Activated T-cell treated with anti-CD3 and anti-CD28 coated beads, Interleukin-2, amount 50 U/mL, for 48 hours (primary cell): ENCODE measurements around the gene CPN2.

Experiments used
- DNase-seq, 2 experiments: peaks; one replicate each; pipeline ENCODE4 v3.0.0-alpha.2; 2020

CPN2 gene

DNA sequence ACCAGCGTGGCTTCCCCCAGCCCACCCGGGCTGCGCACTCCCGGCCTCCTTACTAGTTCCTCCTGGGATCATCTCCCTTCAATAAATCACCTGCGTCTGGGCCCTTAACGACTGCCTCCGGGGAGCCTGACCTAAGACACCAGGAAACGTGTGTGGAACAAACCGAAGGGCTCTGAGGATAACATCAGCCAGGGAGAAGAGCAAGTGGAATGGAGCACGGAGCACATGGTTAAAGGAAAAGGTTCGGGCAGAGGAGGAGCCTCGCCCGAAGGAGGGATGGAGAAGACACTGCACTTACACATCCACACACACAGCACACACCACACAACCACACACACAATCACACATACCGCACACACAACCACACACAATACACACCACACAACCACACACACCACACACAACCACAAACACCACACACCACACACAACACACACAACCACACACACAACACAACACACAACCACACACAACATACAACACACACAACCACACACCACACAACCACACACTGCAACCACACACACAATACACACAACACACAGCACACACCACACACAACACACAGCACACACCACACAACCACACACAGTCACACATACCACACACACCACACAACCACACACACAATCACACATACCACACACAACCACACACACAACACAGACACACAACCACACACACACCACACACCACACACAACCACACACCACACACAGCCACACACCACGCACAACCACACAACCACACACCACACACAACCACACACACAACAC is 24.7 kb downstream of the CPN2 start:
- DNase-seq, result no peak

DNA sequence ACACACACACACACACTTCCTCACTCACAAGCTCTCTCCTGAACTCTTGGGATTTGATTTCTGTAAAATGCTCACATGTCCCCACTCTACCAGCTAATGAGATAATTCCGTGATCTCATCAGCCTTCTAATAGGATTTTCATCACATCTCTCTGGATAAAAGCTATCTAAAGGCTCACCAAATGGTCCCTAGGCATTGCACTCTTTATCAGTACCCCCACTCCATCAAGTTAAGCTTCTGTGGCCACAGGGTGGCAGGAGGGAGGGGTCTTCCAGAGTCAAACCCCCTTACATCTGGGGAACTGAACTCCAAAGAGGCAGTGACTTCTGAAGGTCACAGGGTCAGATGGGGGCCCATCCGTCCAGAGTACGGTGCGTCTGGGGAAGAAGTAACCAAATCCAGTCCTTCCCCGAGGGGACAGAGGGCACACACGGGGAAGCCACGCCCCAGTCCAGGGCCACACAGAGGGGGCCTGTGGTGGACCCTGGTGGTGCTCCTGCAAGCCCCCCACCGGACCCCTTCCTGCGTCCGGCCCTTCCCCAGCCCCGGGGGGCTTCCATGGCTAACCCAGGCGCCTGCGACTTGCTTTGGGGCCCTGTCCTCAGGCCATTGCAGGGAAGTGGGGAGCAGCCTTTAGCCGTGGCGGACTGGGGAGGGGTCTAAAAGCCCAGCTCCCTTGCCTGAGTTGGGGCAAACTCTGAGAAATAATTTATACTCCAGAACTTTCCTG is 25.5 kb downstream of the CPN2 start:
- DNase-seq, result no peak

DNA sequence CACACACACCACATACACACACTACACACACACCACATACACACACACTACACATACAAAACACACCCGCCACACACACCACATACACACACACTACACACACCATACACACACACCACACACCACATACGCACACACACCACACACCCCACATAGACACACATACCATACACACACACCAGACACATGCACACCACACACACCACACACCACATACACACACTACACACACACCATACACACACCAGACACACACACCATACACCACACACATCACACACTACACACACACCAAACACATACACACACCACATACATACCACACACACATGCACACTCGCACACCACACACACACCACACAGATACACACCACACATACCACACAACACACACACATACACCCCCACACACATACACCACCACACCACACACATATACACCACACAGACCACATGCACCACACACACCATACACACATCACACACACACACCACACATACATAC is 26.3 kb downstream of the CPN2 start:
- no peak for DNase-seq

DNA sequence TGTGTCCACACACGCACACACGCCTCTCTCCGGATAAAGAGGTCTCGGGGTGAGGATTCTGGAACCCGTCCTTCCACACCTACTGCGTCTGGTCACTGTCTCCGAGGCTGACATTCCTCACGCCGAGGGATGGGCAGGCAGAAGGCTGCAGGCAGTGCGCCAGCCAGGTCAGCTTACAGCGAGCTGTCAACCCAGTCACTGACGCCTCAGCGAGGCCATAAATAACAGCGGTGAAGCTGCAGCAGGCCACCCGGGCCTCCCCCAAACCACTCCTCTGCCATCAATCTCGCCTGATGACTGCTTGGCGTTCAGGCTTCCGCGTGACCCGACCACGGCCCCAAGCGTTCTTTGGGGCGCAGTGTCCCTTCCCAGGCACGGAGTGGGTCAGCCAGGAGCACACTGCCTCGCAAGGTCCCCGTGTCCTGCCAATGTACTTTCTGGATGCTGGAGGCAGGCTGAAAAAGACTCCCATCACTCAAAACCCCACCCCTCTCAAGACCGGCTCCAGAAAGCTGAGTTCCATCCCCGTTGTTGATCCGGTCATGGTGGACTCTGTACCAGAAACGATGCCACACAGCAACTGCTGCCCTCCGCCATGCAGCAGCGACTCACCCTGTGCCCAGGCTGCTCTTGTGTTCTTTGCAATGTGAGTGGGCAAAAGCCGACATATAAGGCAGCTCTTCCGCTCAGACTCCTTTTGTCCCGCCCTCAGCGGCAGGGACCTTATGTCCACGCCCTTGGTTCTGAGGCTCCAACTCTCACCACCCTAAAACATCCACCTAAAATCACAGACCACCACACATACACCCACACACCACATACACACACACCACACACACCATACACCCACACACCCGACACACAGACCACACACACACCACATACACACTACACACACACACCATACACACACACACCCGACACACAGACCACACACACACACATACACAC is 27.1 kb downstream of the CPN2 start:
- DNase-seq, result peak; percentile 45 to 56

DNA sequence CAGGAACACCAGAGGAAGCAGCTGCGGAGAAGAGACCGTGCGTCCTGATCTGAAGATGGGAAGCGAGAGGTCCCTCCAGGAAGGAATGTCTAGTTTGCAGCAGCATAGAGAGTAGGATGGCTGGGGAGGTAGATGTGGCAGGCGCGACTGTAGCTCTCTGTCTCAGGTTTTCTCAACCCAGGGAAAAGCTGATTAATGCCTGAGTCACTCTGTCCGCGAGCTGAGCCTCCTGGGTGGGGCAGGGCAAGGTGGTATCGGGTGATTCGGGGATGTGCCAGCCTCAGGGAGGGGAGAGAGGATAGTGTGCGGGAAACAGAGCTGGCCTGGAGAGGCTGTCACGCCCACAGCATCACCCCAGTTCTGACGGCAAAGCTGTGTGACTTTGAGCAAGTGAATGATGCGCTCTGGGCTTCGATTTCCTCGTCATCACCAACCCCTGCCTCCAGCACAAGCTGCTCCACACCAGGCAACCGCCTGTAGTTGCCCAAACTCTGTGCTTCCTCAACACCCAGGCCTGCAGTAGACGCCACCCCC is 28.4 kb downstream of the CPN2 start:
- DNase-seq, result peak; percentile 45 to 63

DNA sequence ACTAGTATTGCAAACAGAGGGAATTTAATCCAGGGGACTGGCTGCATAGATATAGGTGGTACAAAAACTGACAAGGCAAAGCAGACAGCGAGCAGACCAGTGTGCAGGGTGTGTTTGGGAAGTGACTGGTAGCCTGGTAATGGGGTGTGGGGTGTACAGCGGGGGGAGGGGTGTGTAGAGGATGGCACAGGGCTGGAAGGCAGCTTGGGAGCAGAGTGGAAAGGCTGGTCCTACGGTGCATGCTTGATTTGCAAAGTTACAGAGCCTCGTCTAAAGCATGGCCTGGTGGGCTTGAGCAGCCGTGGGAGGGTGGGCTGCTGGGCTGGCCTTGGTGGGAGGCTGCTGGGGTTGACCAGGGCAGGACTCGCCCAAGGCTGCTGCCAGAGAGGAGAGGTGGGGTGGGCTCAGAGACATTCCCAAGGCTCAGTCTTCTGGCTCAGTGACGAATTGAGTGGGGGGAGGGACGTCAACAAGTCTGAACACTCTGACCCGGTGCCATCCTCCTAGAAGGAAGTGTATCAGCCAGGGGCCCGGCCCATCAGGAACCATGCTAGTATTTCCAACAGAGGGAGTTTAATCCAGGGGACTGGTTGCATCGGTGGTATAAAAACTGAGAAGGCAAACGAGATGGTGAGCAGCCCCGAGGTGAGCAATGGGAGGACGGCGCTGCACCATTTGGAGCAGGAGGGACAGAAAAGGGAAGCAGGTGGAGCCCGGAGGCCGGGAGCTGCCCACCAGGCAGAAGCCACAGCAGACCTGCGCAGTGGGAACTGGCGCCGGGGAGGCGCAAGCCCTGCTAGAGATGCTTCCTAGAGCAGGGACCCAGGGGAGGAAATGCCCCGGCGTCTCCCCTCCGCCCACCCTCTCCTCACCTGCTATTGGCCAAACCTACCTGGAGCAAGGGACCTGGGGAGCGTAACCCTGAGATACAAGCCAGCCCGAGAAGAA is 29.2 kb downstream of the CPN2 start:
- DNase-seq, result no peak

DNA sequence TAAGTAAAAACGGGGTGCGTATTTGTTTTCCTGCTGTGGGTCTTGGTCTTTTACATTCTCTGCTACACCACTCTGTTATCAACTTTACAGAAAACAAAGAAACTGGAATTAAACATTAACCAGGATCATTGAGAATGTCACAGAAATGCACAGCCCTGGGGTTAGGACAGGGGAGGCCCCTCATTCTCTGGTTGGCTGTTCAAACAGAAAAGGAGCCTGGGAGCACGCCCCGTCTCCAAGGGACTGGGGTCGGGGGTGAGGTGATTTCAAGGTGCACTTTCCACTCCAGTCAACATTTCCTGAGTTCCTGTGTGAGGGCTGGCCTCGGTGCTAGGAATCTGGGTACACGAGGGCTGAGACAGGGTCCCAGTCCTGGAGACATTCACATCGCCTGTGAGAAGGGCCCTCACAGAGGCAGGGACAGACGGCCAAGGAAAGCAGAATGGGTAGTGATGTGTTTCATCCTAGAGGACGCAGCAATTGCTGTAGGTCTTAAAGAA is 30.3 kb downstream of the CPN2 start:
- DNase-seq, result no peak

DNA sequence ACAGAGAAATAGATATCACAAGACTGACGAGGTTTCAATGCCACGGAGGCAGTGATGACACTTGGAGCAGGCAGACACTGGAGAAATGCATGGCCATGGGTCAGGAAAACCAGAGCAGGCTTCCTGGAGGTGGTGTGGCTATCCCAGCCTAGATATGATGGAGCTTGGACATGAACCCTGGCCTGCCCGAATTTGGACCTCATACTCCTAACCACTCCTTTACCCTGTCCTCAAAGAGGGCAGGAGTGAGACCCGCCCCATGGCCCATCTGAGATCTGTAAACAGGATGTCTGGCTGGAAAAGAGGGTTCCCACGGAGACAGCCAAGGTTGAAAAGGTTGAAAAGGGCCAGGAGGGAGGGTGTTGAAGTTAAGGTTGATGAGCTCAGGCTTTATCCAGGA is 31.0 kb downstream of the CPN2 start:
- DNase-seq, result no peak

DNA sequence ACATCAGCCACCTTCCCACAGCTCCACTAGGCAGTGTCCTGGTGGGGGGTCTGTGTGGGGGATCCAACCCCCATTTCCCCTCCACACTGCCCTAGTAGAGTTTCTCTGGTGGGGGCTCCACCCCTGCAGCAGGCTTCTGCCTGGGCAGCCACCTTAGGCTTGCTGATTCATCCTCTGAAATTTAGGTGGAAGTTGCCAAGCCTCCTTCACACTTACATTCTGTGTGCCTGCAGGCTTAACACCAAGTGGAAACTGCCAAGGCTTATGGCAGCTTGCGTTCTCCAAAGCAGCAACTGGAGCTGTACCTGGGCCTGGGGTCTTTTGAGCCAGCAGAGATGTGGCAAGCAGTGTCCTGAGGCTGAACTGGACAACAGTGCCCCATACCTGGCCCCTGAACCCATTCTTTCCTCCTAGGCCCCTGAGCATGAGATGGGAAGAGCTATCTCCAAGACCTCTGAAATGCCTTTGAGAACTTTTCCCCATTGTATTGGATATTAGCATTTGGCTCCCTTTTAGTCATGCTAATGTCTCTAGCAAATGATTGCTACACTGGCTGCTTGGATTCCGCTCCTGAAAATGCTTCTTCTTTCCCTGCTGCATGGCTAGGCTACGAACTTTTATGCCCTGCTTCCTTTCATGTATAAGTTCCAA is 32.5 kb downstream of the CPN2 start:
- DNase-seq, result no peak

DNA sequence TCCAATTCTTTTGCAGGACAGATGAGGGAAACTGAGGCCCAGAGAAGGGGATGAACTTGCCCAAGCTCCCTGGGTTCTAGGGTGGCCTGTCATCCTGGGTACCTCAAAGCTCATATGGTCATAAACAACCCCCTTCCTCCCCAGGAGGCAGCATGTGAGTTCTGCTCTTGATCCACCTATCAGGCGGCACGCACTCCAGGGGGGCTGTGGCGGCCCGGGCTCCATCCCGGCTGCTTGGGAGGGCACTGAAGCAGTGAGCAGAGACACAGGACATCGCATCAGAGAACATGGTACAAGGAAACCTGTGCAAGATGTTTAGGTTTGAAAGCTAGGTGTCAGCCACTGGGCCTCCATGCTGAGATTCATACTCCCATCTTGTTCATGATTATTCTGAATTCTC is 34.2 kb downstream of the CPN2 start:
- DNase-seq, result no peak

DNA sequence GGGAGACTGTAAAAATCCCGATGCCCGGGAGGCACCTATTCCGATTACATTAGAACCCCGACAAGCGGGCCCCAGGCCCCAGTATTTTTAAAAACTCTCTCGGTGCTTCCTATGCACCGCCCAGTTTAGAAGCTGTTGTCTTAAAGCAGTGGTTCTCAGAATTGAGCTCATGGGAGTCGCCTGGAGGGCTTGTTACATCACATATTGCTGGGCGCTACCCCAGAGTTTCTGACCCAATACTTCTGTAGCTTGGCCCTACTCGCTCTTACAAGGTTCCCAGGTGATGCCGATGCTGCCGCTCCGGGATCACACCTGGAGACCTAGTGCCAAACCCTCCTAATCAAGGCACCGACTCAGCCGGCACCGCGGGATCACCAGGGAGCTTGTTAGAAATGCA is 35.2 kb downstream of the CPN2 start:
- DNase-seq, result no peak

DNA sequence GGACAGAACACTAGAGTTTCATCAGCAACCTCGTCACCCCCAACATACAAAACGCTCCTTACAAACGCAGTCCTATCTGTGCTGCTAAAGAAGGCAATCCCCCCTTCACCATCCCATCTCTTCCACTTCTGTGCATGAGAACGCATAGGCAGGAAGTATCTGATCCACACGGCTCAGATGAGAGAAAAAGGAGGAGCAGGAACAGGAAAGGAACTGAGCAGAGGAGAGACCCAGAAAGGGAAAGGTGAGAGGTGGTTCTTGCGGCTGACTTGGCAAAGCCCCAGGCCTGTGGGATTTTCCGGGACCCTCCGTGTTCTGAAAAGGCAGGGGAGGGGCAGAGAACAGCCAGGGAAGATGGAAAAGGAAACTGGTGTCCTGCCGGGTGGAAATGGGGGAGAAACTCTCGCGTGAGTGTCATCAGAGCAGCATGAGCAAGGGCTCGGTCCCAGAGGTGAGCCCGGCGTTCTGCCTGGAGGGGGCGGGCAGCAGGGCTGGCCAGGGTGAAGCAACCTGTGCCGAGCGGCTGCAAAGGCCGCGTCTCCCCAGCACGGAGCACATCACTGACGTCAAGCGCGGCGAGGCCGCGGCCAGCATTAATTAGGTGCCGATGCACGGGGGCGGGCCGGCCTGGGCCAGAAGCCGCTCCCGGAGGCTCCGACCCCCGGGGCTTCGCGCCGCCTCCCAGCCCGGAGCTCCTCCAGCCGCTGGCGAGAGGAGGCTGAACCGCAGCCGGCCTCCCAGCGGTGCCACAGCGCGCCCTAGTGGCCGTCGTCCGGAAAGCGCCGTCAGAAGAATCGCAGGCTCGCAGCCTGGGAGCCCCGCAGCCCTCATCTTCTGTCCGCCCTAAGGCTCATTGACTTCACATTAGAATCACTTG is 35.8 kb downstream of the CPN2 start:
- peak; percentile 88 to 91 for DNase-seq

DNA sequence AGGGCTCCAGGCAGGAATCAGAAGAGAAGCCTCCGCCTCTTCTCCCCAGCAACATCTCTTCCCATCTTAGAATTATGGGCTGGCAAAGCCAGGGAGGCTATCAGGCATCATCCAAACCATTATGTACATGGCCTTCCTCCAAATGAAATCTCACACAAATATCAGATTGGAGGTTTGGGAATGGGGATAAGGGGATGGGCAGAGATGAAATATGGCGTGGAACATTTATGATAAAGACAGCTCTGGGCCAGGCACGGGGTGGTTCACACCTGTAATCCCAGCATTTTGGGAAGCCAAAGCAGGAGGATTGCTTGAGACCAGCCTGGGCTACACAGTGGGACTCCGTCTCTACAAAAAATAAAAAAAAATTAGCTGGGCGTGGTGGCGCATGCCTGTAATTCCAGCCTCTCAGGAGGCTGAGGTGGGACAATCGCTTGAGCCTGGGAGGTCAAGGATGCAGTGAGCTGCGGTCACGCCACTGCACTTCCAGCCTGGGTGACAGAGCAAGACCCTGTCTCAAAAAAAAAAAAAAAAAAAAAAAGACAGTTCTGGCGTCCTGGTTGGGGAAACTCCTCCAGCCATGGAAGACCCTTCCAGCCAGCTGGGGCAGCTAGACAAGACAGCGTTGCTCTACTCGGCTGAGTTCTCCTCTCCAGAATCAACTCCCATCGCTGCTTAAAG is 36.6 kb downstream of the CPN2 start:
- DNase-seq, result no peak

DNA sequence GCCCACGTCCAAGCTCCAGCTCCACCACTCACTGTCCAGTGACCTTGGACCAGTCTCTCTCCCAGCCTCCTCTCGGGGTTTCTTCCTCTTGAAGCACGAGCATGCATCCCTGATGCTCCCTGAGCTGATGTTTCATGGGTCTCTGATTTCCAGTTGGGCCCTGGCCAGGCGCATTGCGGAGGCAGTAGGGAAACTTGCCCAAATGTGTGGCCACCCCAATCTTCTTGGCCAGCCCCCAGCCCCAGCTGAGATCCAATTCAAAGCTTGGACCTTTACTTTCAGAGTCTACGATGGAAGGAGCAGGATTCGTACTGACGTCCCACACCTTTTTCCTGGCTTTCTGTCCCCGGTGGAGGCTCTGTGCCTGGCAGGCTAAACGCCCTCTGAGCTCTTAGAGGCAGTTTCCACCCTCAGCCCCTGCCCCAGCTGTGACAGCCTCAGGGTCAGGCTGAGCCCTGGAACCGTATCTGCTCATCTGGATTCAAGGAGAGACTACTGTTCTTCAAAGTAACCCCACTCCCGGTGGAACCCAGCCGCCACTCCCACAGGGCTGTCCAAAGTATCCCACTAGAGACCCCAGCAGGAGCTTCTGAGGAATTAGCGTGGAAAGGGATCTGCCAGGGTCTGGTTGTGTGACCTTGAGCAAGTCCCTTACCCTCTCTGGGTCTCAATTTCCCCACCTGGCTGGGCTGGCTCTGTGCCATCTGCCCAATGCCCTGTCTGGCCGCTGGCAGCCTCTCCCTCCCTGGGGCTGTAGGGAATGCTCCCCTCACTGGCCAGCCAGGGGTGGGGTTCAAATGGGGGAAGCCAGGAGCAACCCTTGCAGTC is 37.4 kb downstream of the CPN2 start:
- DNase-seq, result no peak

DNA sequence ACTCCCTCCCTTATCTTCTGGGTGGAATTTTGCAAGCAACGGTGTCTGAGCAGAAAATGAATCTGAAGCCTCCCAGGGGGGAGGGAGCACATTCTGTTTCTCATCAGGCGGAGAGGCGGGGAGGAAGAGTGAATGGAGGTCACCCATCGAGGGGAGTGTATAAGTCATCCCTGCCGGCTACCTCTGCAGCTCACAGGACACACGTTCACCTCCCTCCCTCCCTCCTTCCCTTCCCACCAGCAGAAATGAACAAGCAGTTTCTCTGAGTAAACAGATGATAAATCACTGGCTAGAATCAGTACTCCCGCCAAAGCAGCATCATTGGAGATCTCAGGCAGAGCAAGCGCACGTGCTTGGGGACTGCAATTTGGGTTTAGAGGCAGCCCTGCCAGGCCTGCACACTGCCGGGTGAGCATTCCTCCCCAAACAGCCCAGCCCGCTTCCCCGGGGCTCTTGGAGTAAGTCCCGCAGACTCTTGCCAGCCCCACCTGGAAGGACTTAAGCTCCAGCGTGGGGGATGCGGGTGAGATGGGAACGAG is 38.3 kb downstream of the CPN2 start:
- DNase-seq, result no peak

DNA sequence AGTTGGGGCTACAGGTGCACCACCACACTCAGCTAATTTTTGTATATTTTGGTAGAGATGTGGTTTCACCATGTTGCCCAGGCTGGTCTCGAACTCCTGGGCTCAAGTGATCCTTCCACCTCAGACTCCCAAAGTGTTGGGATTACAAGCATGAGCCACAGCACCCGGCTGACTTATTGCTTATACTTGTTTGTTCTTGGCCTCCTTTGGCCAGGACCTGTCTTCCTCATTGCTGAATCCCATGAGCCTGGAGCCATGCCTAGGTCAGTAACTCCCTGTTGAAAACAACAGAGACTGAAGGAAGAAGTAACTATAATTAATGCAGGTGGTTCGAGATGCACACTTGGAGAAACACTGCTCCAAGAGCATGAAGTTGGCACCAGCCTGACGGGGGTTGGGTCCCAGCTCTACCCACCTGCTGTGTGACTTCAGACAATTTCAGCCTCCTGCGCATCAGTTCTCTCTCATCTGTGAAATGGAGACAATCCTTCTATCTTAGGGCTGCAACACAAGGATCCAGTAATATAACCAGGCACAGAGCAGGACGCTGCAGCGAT is 38.9 kb downstream of the CPN2 start:
- no peak for DNase-seq

DNA sequence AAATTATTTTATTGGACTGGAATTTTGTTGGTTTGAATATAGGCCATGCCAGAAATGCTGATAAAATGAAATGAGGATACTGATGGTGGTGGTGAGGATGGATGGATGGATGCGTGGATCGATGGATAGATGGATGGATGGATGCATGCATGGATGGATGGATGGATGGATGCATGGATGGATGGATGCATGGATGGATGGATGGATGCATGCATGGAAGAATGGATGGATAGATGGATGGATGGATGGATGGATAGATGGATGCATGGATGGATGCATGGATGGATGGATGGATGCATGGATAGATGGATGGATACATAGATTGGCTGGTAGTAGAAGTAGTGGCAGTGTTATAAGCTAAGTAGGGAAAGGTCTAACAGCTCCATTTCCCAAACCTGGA is 40.1 kb downstream of the CPN2 start:
- DNase-seq, result no peak
